ENCODE data around the gene BLTP3B. TPM values are rescaled to one million over a fixed set of nuclear protein-coding genes. Genes with fewer than 3 reads are reported as not detected.

The BLTP3B gene
- total RNA-seq, 4 donors from 2014 or later: 33.6 to 71.3 (median 42.5) TPM

DNA sequence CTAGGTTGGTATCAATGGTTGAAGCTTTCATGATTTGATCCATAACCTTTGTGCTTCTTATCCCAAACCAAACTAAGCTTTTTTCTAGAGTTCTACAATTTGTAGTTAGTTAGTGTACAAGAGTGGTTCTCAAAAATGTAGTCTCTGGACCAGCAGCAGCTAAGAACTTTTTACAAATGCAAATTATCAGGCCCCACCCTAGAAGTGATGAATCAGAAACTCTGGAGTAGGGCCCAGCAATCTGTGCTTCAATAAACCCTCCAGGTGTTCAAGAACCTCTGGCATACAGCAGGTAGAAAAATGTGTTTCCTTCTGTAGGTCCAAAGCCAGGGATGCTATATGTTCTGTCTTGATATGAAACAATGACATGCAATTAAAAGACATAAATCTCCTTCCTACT is 31.8 kb upstream of the BLTP3B start:
- no peaks in the 10 kb centered on the region for H3K27me3 ChIP-seq
- in situ Hi-C loops (cut with MboI; ENCODE audit: low sequenced_read_pairs in 4 of 4) (no loop called here), intact Hi-C loops (cut with DNase I; ENCODE audit: low total_unique reads) (no loop called here)
- DNase-seq: no peak
- no peaks in the 10 kb centered on the region for H3K4me1 ChIP-seq
- no peaks in the 10 kb centered on the region for H3K36me3 ChIP-seq
- H3K4me3 ChIP-seq: no peak overlapping the region
- ATAC-seq: no peak
- H3K9me3 ChIP-seq: no peaks in the 10 kb centered on the region
- H3K27ac ChIP-seq: no peak overlapping the region
- TF ChIP-seq POLR2A (IDR thresholded peaks at IDR 0.05): no peak
- TF ChIP-seq, protein P1, sequence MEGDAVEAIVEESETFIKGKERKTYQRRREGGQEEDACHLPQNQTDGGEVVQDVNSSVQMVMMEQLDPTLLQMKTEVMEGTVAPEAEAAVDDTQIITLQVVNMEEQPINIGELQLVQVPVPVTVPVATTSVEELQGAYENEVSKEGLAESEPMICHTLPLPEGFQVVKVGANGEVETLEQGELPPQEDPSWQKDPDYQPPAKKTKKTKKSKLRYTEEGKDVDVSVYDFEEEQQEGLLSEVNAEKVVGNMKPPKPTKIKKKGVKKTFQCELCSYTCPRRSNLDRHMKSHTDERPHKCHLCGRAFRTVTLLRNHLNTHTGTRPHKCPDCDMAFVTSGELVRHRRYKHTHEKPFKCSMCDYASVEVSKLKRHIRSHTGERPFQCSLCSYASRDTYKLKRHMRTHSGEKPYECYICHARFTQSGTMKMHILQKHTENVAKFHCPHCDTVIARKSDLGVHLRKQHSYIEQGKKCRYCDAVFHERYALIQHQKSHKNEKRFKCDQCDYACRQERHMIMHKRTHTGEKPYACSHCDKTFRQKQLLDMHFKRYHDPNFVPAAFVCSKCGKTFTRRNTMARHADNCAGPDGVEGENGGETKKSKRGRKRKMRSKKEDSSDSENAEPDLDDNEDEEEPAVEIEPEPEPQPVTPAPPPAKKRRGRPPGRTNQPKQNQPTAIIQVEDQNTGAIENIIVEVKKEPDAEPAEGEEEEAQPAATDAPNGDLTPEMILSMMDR (IDR thresholded peaks at IDR 0.05 in 4 of 5, conservative IDR thresholded peaks at IDR 0.05 in 1 of 5): no peak

- TF ChIP-seq, protein P1 (IDR thresholded peaks at IDR 0.05 in 4 of 5, conservative IDR thresholded peaks at IDR 0.05 in 1 of 5): no peak
- in situ Hi-C loops (cut with MboI; ENCODE audit: low sequenced_read_pairs in 4 of 4): no loop called here
- Histone ChIP-seq H3K9me3 (no peaks in the 10 kb centered on the region), H3K27me3 (no peaks in the 10 kb centered on the region), H3K4me3 (no peak overlapping the region), H3K36me3 (no peaks in the 10 kb centered on the region), H3K27ac (no peak overlapping the region), H3K4me1 (no peaks in the 10 kb centered on the region)
- ATAC-seq: no peak
- DNase-seq: no peak
- intact Hi-C loops (cut with DNase I; ENCODE audit: low total_unique reads): no loop called here
Observed at GRCh38 chr12:100173111-100173510, 30.4 kb upstream of the BLTP3B start.

GRCh38 chr12:100171248-100171647 is 28.6 kb upstream of the BLTP3B start:
- TF ChIP-seq, protein P1 (IDR thresholded peaks at IDR 0.05 in 4 of 5, conservative IDR thresholded peaks at IDR 0.05 in 1 of 5): no peak
- no peaks in the 10 kb centered on the region for H3K36me3 ChIP-seq

DNA sequence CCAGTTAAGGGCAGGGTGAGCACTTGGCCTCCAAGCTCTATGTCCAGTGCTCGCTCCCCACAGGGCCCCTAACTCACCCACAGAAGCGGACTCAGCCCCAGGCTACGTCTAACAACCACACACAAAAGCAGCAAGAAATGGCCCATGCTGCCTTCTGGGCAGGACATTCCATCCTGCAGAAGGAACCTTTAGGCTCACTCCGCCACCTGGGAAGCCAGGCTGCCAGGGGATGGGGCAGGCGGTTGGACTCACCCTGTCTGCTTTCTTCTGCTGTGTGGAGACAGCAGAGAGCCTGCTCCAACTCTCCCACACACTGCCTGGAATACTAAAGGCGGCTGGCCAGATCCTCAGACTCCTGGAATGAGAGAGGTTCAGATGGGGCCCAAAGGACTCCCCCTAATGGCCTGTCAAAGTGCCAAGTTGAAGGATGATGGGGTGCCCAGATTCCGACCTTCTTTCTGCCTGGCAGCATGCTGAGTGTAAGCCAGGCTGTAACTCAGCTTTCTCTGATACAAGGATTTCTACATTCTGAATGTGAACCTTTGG is 27.7 kb upstream of the BLTP3B start:
- Histone ChIP-seq H3K4me1 (no peaks in the 10 kb centered on the region), H3K9me3 (no peaks in the 10 kb centered on the region), H3K4me3 (no peak overlapping the region), H3K27me3 (no peaks in the 10 kb centered on the region), H3K36me3 (no peaks in the 10 kb centered on the region), H3K27ac (no peak overlapping the region)
- DNase-seq: no peak
- no peak for ATAC-seq
- in situ Hi-C loops (cut with MboI; ENCODE audit: low sequenced_read_pairs in 4 of 4): no loop called here
- TF ChIP-seq POLR2A (IDR thresholded peaks at IDR 0.05): no peak
- TF ChIP-seq, protein P1 (IDR thresholded peaks at IDR 0.05 in 4 of 5, conservative IDR thresholded peaks at IDR 0.05 in 1 of 5): no peak
- intact Hi-C loops (cut with DNase I; ENCODE audit: low total_unique reads): no loop called here

More at GRCh38 chr12:100171248-100171647, 28.6 kb upstream of the BLTP3B start:
- Histone ChIP-seq H3K27ac (no peak overlapping the region), H3K4me1 (no peaks in the 10 kb centered on the region), H3K27me3 (no peaks in the 10 kb centered on the region), H3K9me3 (no peaks in the 10 kb centered on the region), H3K4me3 (no peak overlapping the region)
- in situ Hi-C loops (cut with MboI; ENCODE audit: low sequenced_read_pairs in 4 of 4): no loop called here
- intact Hi-C loops (cut with DNase I; ENCODE audit: low total_unique reads): no loop called here
- DNase-seq: no peak
- no peak for ATAC-seq

DNA sequence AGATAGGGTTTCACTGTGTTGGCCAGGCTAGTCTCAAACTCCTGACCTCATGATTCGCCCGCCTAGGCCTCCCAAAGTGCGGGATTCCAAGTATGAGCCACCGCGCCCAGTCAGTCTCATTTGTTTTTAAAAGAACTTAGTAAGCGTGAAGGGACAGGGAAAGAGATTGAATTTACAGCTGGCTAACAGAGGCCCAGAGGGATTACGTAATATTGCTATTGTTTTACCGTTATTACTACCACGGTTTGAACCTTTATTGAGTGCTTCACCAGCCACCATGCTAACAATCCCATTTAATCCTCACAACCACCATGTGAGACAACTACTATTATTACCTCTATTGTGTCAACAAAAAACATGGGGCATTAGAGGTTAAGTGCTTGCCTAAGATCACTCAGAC is 26.7 kb upstream of the BLTP3B start:
- Histone ChIP-seq H3K27ac (no peak overlapping the region), H3K4me1 (no peaks in the 10 kb centered on the region), H3K27me3 (no peaks in the 10 kb centered on the region), H3K9me3 (no peaks in the 10 kb centered on the region), H3K4me3 (no peak overlapping the region), H3K36me3 (no peaks in the 10 kb centered on the region)
- in situ Hi-C loops (cut with MboI; ENCODE audit: low sequenced_read_pairs in 4 of 4): no loop called here
- TF ChIP-seq POLR2A (IDR thresholded peaks at IDR 0.05): no peak
- TF ChIP-seq, protein P1 (IDR thresholded peaks at IDR 0.05 in 4 of 5, conservative IDR thresholded peaks at IDR 0.05 in 1 of 5): no peak
- no peak for ATAC-seq
- intact Hi-C loops (cut with DNase I; ENCODE audit: low total_unique reads): no loop called here
- no peak for DNase-seq
